ENCODE data around the gene KRTAP4-5.
"Not testable (repeated sequence)": the region's sequence is repeated elsewhere in the genome, so short reads cannot be mapped to it uniquely, and the experiment has no call there.

KRTAP4-5 gene

DNA sequence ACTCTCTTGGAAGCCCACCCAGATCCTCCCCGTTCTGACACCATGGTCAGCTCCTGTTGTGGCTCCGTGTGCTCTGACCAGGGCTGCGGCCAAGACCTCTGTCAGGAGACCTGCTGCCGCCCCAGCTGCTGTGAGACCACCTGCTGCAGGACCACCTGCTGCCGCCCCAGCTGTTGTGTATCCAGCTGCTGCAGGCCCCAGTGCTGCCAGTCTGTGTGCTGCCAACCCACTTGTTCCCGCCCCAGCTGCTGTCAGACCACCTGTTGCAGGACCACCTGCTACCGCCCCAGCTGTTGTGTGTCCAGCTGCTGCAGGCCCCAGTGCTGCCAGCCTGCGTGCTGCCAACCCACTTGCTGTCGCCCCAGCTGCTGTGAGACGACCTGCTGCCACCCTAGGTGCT, 44.3 kb downstream of the KRTAP4-5 start, which contains the start of gene KRTAP4-9:
TSS of gene KRTAP4-9 (plus strand) at position 43 of the 400 bp plus-strand sequence. CDS start at position 43, 0 bp downstream.
- DNase-seq = not testable (repeated sequence)

DNA sequence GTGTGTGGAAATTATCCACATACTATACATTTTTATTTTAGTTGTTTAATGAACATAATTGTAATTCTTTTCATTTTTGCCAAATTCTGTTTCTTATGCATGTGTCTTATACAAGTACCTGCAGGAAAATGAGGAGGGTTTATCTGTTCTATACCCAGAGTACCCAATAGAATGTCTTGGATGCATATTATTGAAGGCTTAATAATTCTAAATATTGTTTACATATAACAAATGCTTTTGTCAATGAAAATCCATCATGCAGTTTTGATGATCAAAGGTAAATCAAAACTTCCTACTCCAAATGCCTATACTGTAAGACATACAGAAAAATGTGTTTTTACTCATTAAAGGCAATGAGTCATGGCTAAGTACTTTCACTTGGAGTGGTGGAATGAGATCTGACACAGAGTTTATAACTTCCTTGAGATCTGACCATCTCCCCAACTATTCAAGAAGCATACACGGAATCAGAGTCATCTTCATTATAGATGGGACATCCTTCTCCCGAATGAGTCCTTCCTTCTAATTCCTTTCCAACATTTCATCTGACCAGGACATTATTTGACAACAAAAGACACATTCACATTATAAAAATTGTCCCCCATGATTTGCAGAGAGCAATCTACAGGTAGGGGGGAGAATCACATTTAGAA, 45.1 kb downstream of the KRTAP4-5 start:
- not testable (repeated sequence) for DNase-seq

DNA sequence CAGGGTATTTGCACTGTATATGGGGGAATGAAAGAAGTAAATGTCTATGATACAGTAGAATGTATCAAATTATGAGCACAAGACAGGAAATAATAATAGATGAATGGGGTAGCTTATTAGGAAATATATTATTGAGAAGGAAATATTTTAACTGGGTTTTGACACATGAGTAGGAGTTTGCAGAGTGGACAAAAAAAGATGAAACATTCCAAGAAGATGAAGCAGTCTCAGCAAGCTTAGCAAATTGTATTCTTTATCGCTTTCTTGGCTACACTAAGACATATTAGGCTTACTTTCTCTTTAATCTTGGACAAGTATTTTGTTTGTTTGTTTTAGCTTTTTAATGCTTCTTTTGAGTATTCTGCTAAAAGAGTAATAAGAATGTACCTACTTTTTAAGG, 45.7 kb downstream of the KRTAP4-5 start:
- DNase-seq = no peak

DNA sequence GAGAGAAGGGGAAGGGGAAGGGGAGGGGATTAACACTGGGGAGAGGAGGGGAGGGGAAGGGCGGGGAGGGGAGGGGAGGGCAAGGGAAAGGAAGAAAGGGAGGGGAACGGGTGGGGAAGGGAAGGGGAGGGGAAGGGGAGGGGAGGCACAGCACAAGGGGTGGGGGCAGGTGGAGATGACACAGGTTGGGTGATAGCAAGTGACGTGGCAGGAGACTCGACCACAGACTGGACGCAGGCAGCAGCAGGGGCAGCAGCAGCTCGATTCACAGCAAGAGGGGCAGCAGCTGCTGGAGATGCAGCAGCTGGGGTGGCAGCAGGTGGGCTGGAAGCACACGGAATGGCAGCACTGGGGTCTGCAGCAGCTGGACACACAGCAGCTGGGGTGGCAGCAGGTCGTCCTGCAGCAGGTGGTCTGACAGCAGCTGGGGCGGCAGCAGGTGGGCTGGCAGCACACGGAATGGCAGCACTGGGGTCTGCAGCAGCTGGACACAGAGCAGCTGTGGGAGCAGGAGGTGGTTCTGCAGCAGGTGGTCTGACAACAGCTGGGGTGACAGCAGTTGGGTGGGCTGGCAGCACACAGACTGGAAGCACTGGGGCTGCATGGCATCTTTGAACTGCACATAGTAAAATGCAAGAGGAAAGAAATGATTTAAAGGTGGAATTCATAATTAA, 47.9 kb downstream of the KRTAP4-5 start, which contains the start of gene KRTAP4-16:
TSS of gene KRTAP4-16 (minus strand) at position 624 of the 674 bp plus-strand sequence. CDS start at position 624, 0 bp downstream.
- DNase-seq = no peak

DNA sequence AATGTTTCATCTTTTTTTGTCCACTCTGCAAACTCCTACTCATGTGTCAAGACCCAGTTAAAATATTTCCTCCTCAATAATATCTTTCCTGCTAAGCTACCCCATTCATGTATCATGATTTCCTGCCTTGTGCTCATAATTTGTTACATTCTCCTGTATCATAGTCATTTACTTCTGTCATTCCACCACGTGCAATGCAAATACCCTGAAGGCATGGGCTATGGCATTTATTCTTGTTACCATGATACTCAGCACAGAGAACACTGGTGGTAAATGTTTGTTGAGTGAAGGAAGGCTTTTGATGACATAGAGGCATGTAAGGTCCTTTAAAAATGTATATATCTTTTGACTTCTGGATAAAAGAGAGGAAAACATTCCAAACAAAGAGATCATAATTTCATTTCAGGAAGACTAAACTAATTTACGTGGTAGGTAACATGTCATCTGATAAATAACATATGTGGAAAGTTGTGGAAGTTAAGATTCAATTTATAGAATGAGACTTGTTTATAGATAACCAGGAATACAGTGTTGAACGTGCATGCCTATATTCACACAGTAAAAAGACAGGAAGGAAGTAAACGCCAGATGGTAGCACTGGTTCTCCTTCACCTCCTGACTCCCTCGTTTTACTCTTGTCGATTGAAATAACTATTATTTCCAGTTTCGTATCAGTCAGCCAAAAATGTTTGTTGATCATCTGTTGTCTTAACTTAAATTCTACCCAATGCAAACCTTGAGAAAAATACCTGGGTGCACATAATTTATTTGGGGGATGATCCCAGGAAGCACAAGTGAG, 49.7 kb downstream of the KRTAP4-5 start:
- not testable (repeated sequence) for DNase-seq

Data from activated effector memory CD4-positive, alpha-beta T cell treated with anti-CD3 and anti-CD28 coated beads, Interleukin-2, amount 50 U/mL, for 16 hours (primary cell).